Heart right ventricle (tissue), 16 donors: Measurements from ENCODE around the gene FKTN. TPM values are rescaled to one million over a fixed set of nuclear protein-coding genes. Genes with fewer than 3 reads are reported as not detected.

Source experiments
- ATAC-seq, 8 donors: fragments of 200-7000 bp; cut with Tn5 transposase; one replicate each; pipeline ENCODE4 v1.9.1; 2020; ENCODE audit warnings: mild to moderate bottlenecking in 8 of 8, moderate library complexity in 8 of 8, moderate number of reproducible peaks in 1 of 8
- DNase-seq, 2 donors: peaks; one replicate each; pipeline ENCODE4 v3.0.0-alpha.2; 2020
- H3K27ac ChIP-seq, 10 donors: fragments of 200-600 bp; sonication (generic) in 2 of 10; one replicate each; pipeline versions ENCODE4 v1.5.0 to v1.8.0; 2020 to 2022; ENCODE audit warnings: mild to moderate bottlenecking in 3 of 10
- H3K27me3 ChIP-seq, 7 donors: fragments of 200-600 bp; one replicate each; pipeline ENCODE4 v1.8.0; 2021 to 2022; ENCODE audit warnings: mild to moderate bottlenecking in 2 of 7
- H3K36me3 ChIP-seq, 9 donors: fragments of 200-600 bp; sonication (generic) in 1 of 9; one replicate each; pipeline versions ENCODE4 v1.5.0 to v1.8.0; 2020 to 2022; ENCODE audit warnings: mild to moderate bottlenecking in 2 of 9
- H3K4me1 ChIP-seq, 9 donors: fragments of 200-600 bp; sonication (generic) in 1 of 9; one replicate each; pipeline versions ENCODE4 v1.5.0 to v1.8.0; 2020 to 2022; ENCODE audit warnings: mild to moderate bottlenecking in 4 of 9
- H3K4me3 ChIP-seq, 10 donors: fragments of 200-600 bp; sonication (generic) in 2 of 10; one replicate each; pipeline versions ENCODE4 v1.5.0 to v1.8.0; 2020 to 2022; ENCODE audit warnings: mild to moderate bottlenecking in 7 of 10, moderate library complexity in 2 of 10
- H3K9me3 ChIP-seq, 11 donors: fragments of 200-600 bp in 10 of 11; sonication (generic) in 2 of 11; one replicate each; pipeline versions ENCODE4 v1.5.0 to v1.8.0; 2013 to 2022; ENCODE audit warnings: mild to moderate bottlenecking in 2 of 11, control low read depth in 1 of 11, moderate library complexity in 1 of 11
- CTCF ChIP-seq, 9 donors: fragments of 200-600 bp; sonication (generic) in 2 of 9; IDR thresholded peaks; one replicate each; pipeline versions ENCODE4 v1.5.0 to v1.8.0; 2021 to 2022; ENCODE audit warnings: antibody characterized with exemption in 9 of 9, mild to moderate bottlenecking in 5 of 9, moderate library complexity in 1 of 9
- WGBS, 2 donors: extraction: QIAGEN DNeasy Blood & Tissue Kit; methylation state at CpG; one replicate each; pipeline ENCODE4 v1.1.7; 2013; ENCODE audit warnings: inconsistent platforms in 1 of 2; 5-methylcytosine and 5-hydroxymethylcytosine counted together
- intact Hi-C, 10 donors: fragments of 100-400 bp; cut with DNase I; formaldehyde crosslinking; loops; one replicate each; pipeline versions ENCODE4 v1.11.1 to v1.14.2; 2022
- polyA plus RNA-seq, 2 donors: library from polyadenylated mRNA; stranded (reverse); fragments of 200-250 nt; gene quantifications; one replicate each; pipeline ENCODE4 v1.2.3, GENCODE V29; 2013
- total RNA-seq, 10 donors: library from RNA; stranded (reverse); fragmentation: NEBNext Ultra II Directional in 3 of 10; extraction: Animal tissue kit (Norgen Biotek cat#: 25700) in 3 of 10; gene quantifications; one replicate each; pipeline versions ENCODE4 v1.2.1 to v1.2.4, GENCODE V29; 2021 to 2023
- donor health status: Arrhythmogenic right ventricular cardiomyopathy.
- donor health status: ischemic (EF 13 %, LVEDD 7.1; RV severe dilation, severe dysfunction).
- donor health status: healthy with polysubstance abuse.
- donor health status: DM: no; HTN: yes; CAD: no.
- donor health status: DM: no; HTN: no; CAD: no.
- donor health status: ischemic (EF 25% LVEDD 6.9; RV normal size, moderate dysfunction).
- donor health status: ischemic (EF 25% LVEDD 5.7; RV mildly dilated, moderate dysfunction).
- donor health status: healthy.
- donor health status: DM: yes; HTN: yes; CAD: no.
- donor health status: Ischemic cardiomyopathy.
- donor health status: ischemic (EF 35%, LVEDD 5.7; RV mildly dilated, moderate dysfunction).
- donor health status: nonischemic (EF 11% LVEDD 7.7; RV severe dilation, severe dysfunction).
- donor health status: DM: yes; HTN: yes; CAD: no.
- donor health status: PGD.
- donor health status: ischemic (EF 29% LVEDD 5.4; RV normal size, mild dysfunction).
- donor health status: nonischemic (EF 23%, LVEDD 6.1; RV moderate dilation, normal function).

Gene FKTN
- total and polyA plus RNA-seq, 12 donors = 2.2 to 12.7 (median 7.8) TPM

GRCh38 chr9:105621001-105621400 lies 63.1 kb downstream of the FKTN start:
- intact Hi-C loops = loop anchor here in 1 of 10 donors (5.0 kb wide), 1 partner anchor 96 kb away; no protein-coding TSS in a partner anchor
- ATAC-seq = no peak
- Histone ChIP-seq H3K36me3 (peaks cover 0 to 71% (median 0%) of the 10 kb centered on the region in 9 donors), H3K27ac (no peak overlapping the region), H3K27me3 (no peaks in the 10 kb centered on the region), H3K4me1 (no peaks in the 10 kb centered on the region), H3K9me3 (no peaks in the 10 kb centered on the region), H3K4me3 (no peak overlapping the region)
- no peak for DNase-seq
- 91 to 96% methylated on average over 2 of the region's 2 CpGs for WGBS, 2 donors
- TF ChIP-seq CTCF (IDR thresholded peaks at IDR 0.05) = no peak

- H3K9me3 ChIP-seq = peaks cover 0 to 4% (median 0%) of the 10 kb centered on the region in 11 donors
- no peak overlapping the region for H3K4me3 ChIP-seq
- peaks cover 0 to 64% (median 0%) of the 10 kb centered on the region in 9 donors for H3K36me3 ChIP-seq
- DNase-seq = no peak
- intact Hi-C loops = no loop called here
- H3K27me3 ChIP-seq = no peaks in the 10 kb centered on the region
- ATAC-seq = no peak
- H3K4me1 ChIP-seq = no peaks in the 10 kb centered on the region
- no peak overlapping the region for H3K27ac ChIP-seq
- no peak for TF ChIP-seq CTCF (IDR thresholded peaks at IDR 0.05)
- 78 to 81% methylated on average over 1 of the region's 1 CpG for WGBS, 2 donors
Measured at GRCh38 chr9:105625088-105625487, 67.2 kb downstream of the FKTN start.

- no peaks in the 10 kb centered on the region for H3K4me1 ChIP-seq
- intact Hi-C loops = no loop called here
- no peak for TF ChIP-seq CTCF (IDR thresholded peaks at IDR 0.05)
- ATAC-seq (no peak), DNase-seq (no peak)
- no peak overlapping the region for H3K4me3 ChIP-seq
- H3K27me3 ChIP-seq = no peaks in the 10 kb centered on the region
- 85 to 90% methylated on average over 1 of the region's 1 CpG for WGBS, 2 donors
- peaks cover 0 to 4% (median 0%) of the 10 kb centered on the region in 11 donors for H3K9me3 ChIP-seq
- no peak overlapping the region for H3K27ac ChIP-seq
- H3K36me3 ChIP-seq = peaks cover 0 to 57% (median 0%) of the 10 kb centered on the region in 9 donors
Measured at GRCh38 chr9:105632807-105633206, 74.9 kb downstream of the FKTN start.

GRCh38 chr9:105633411-105633810 lies 75.5 kb downstream of the FKTN start:
- Histone ChIP-seq H3K36me3 (peaks cover 0 to 54% (median 0%) of the 10 kb centered on the region in 9 donors), H3K27ac (no peak overlapping the region), H3K9me3 (peaks cover 0 to 4% (median 0%) of the 10 kb centered on the region in 11 donors), H3K4me3 (no peak overlapping the region), H3K27me3 (no peaks in the 10 kb centered on the region), H3K4me1 (no peaks in the 10 kb centered on the region)
- DNase-seq (no peak), ATAC-seq (no peak)
- WGBS, 2 donors = 92 to 96% methylated on average over 3 of the region's 3 CpGs
- intact Hi-C loops = no loop called here
- TF ChIP-seq CTCF (IDR thresholded peaks at IDR 0.05) = no peak
